Lower leg skin (tissue), 4 donors: ENCODE data around the gene MED17. TPM values are rescaled to one million over a fixed set of nuclear protein-coding genes. Genes with fewer than 3 reads are reported as not detected.

Experiments used
- DNase-seq, 2 donors: peaks; one replicate each; pipeline ENCODE4 v3.0.0-alpha.2; 2019; ENCODE audit warnings: low spot score in 2 of 2
- H3K4me3 ChIP-seq: fragments of 200-600 bp; sonication (generic); 2 replicates; pipeline ENCODE4 v1.5.1; 2017; ENCODE audit warnings: mild to moderate bottlenecking, low read depth; ENCODE audit not compliant: poor library complexity, severe bottlenecking
- CTCF ChIP-seq, 3 donors: fragments of 450-650 bp; IDR thresholded peaks; one replicate each; pipeline ENCODE4 v1.5.1; 2016; ENCODE audit warnings: antibody characterized with exemption in 3 of 3, mild to moderate bottlenecking in 3 of 3, moderate library complexity in 2 of 3
- POLR2A ChIP-seq, 2 donors: fragments of 450-650 bp; IDR thresholded peaks; one replicate each; pipeline ENCODE4 v1.6.1; 2016 to 2017; ENCODE audit warnings: antibody characterized with exemption in 2 of 2, mild to moderate bottlenecking in 1 of 2, moderate library complexity in 1 of 2
- WGBS, 2 donors: methylation state at CpG; one replicate each; pipeline ENCODE4 v1.1.5; 2018; 5-methylcytosine and 5-hydroxymethylcytosine counted together
- intact Hi-C: fragments of 100-400 bp; cut with DNase I; formaldehyde crosslinking; loops from one replicate; pipeline ENCODE4 v1.15.0; 2023; ENCODE audit warnings: low total_unique reads
- total RNA-seq, 4 donors: library from RNA; depleted of rRNA; stranded (reverse); fragments of >200 nt; gene quantifications; one replicate each; pipeline ENCODE4 v1.1.0, GENCODE V29; 2016

MED17 gene
- total RNA-seq, 4 donors from 2014 or later: 25.2 to 42.1 (median 35.5) TPM

GRCh38 chr11:93822359-93822758, 38.3 kb downstream of the MED17 start:
- DNase-seq: no peak
- H3K4me3 ChIP-seq: no peak overlapping the region
- TF ChIP-seq CTCF (IDR thresholded peaks at IDR 0.05) (no peak), POLR2A (IDR thresholded peaks at IDR 0.05) (no peak)
- WGBS, 2 donors: 87 to 88% methylated on average over 5 of the region's 5 CpGs
- intact Hi-C loops: no loop called here

- no peak for DNase-seq
- intact Hi-C loops: no loop called here
- TF ChIP-seq CTCF (IDR thresholded peaks at IDR 0.05): no peak
- TF ChIP-seq POLR2A (IDR thresholded peaks at IDR 0.05): no peak
- 94 to 95% methylated on average over 4 of the region's 4 CpGs for WGBS, 2 donors
- H3K4me3 ChIP-seq: no peak overlapping the region
These were observed 39.1 kb downstream of the MED17 start for GRCh38 chr11:93823210-93823609.

GRCh38 chr11:93827363-93827762, 43.3 kb downstream of the MED17 start:
- H3K4me3 ChIP-seq: no peak overlapping the region
- TF ChIP-seq POLR2A (IDR thresholded peaks at IDR 0.05) (no peak), CTCF (IDR thresholded peaks at IDR 0.05) (no peak)
- no peak for DNase-seq
- intact Hi-C loops: no loop called here
- WGBS, 2 donors: 78 to 94% methylated on average over 1 of the region's 1 CpG

GRCh38 chr11:93829598-93829997, 45.5 kb downstream of the MED17 start:
- no peak for TF ChIP-seq CTCF (IDR thresholded peaks at IDR 0.05)
- no peak for TF ChIP-seq POLR2A (IDR thresholded peaks at IDR 0.05)
- intact Hi-C loops: no loop called here
- 71 to 84% methylated on average over 3 of the region's 3 CpGs for WGBS, 2 donors

GRCh38 chr11:93831343-93832127, 47.5 kb downstream of the MED17 start:
- H3K4me3 ChIP-seq: no peak overlapping the region
- intact Hi-C loops: no loop called here
- TF ChIP-seq CTCF (IDR thresholded peaks at IDR 0.05): no peak
- no peak for TF ChIP-seq POLR2A (IDR thresholded peaks at IDR 0.05)
- DNase-seq: no peak
- WGBS, 2 donors: 74 to 76% methylated on average over 3 of the region's 3 CpGs

More at GRCh38 chr11:93829598-93829997, 45.5 kb downstream of the MED17 start:
- no peak overlapping the region for H3K4me3 ChIP-seq
- DNase-seq: no peak

- no peak overlapping the region for H3K4me3 ChIP-seq
- DNase-seq: no peak
- intact Hi-C loops: no loop called here
- no peak for TF ChIP-seq POLR2A (IDR thresholded peaks at IDR 0.05)
- TF ChIP-seq CTCF (IDR thresholded peaks at IDR 0.05): no peak
- WGBS, 2 donors: 89 to 93% methylated on average over 1 of the region's 1 CpG
These were observed 48.7 kb downstream of the MED17 start for GRCh38 chr11:93832780-93833179.
